Measurements from ENCODE around the gene GRID1.

DNA sequence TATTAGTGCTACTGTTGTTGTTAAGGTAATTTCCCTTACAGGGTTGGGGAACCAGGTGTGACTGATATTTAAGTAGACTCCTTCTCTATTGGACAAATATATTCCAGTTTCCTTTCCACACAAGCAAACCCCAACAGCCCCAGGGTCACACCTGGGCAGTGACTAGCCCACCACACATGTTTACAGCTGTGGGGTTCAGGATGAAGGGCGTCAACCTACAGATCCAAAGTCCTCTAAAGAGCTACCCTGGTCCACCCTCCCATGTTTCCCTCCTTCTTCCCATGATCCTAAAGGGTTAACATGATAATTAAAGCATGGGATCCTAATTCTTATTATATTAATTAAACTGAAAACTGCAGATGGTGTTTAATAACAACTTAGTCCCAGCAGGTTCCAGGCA, 701.5 kb downstream of the GRID1 start:
- TF ChIP-seq POLR2A (IDR thresholded peaks at IDR 0.05), result no peak
- TF ChIP-seq, protein P1, sequence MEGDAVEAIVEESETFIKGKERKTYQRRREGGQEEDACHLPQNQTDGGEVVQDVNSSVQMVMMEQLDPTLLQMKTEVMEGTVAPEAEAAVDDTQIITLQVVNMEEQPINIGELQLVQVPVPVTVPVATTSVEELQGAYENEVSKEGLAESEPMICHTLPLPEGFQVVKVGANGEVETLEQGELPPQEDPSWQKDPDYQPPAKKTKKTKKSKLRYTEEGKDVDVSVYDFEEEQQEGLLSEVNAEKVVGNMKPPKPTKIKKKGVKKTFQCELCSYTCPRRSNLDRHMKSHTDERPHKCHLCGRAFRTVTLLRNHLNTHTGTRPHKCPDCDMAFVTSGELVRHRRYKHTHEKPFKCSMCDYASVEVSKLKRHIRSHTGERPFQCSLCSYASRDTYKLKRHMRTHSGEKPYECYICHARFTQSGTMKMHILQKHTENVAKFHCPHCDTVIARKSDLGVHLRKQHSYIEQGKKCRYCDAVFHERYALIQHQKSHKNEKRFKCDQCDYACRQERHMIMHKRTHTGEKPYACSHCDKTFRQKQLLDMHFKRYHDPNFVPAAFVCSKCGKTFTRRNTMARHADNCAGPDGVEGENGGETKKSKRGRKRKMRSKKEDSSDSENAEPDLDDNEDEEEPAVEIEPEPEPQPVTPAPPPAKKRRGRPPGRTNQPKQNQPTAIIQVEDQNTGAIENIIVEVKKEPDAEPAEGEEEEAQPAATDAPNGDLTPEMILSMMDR (IDR thresholded peaks at IDR 0.05), result no peak
